Activated CD4-positive, CD25-positive, alpha-beta regulatory T cell treated with anti-CD3 and anti-CD28 coated beads, Interleukin-2, amount 50 U/mL, for 16 hours (primary cell): ENCODE data around the gene GPATCH3.
"Not testable (repeated sequence)": the region's sequence is repeated elsewhere in the genome, so short reads cannot be mapped to it uniquely, and the experiment has no call there.

ENCODE experiments used
- DNase-seq: peaks from one replicate; pipeline ENCODE4 v3.0.0-alpha.2; 2020; ENCODE audit warnings: low read depth, low spot score

The GPATCH3 gene

DNA sequence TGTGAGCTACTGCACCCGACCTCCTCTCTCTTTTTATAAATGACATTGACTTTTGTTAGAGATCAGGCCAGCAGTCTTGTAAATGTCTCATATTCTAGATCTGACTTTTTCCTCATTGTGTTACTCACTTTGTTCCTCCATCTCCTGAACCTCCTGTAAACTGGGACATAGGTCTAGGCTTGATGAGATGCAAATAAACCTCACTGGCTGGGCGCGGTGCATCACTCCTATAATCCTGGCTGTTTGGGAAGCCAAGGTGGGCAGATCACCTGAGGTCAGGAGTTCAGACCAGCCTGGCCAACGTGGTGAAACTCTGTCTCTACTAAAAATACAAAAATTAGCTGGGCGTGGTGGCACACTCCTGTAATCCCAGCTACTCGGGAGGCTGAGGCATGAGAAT is 52.4 kb downstream of the GPATCH3 start:
- not testable (repeated sequence) for DNase-seq

DNA sequence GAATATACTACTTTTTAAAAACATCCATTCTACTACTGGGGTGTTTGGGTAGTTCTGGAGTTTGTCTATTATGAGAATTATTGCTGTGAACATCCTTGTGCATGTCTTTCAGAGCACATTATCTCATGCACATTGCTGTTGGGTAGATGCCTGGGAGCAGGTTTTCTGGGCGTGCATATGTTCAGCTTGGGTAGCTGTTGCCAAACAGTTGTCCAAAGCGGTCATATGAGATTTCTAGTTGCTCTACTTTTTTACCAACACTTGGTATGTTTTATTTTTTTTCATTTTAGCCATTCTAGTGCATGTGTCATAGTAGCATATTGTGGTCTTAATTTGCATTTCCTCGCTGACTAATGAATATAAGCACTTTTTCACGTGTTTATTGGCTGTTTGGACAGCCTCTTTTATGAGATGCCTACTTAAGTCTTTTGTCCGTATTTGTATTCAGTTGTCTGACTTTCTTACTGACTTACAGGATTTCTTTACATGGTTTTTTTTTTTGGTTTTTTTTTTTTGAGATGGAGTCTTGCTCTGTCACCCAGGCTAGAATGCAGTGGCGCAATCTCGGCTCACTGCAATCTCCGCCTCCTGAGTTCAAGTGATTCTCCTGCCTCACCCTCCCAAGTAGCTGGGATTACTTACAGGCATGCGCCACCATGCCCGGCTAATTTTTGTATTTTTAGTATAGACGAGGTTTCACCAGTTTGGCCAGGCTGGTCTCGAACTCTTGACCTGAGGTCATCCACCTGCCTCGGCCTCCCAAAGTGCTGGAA is 55.7 kb downstream of the GPATCH3 start:
- DNase-seq: no peak
